Stimulated activated naive CD8-positive, alpha-beta T cell treated with anti-CD3 and anti-CD28 coated beads, Interleukin-15, amount 100 ng/mL, for 72 hours (primary cell): Measurements from ENCODE around the gene SYT9.

Experiments used
- ATAC-seq: fragments of 150-1000 bp; cut with Tn5 transposase; 2 replicates; pipeline ENCODE4 v1.10.0; 2021; ENCODE audit warnings: mild to moderate bottlenecking, moderate library complexity
- DNase-seq, 2 donors: peaks; one replicate each; pipeline ENCODE4 v3.0.0; 2021 to 2022
- H3K27ac Mint-ChIP-seq, 2 donors: one replicate each; pipeline ENCODE4 v1.8.0; 2022; ENCODE audit warnings: mild to moderate bottlenecking in 2 of 2, mixed read lengths in 2 of 2, moderate library complexity in 2 of 2
- H3K27me3 Mint-ChIP-seq: one replicate; pipeline ENCODE4 v1.8.0; 2022; ENCODE audit warnings: mixed read lengths
- H3K4me1 Mint-ChIP-seq: one replicate; pipeline ENCODE4 v1.8.0; 2022; ENCODE audit warnings: mild to moderate bottlenecking, mixed read lengths
- H3K4me3 Mint-ChIP-seq, 2 donors: one replicate each; pipeline ENCODE4 v1.8.0; 2022; ENCODE audit warnings: mild to moderate bottlenecking in 2 of 2, mixed read lengths in 2 of 2, moderate library complexity in 1 of 2
- H3K9me3 Mint-ChIP-seq, 2 donors: one replicate each; pipeline ENCODE4 v1.8.0; 2022; ENCODE audit warnings: mixed read lengths in 2 of 2

SYT9 gene

DNA sequence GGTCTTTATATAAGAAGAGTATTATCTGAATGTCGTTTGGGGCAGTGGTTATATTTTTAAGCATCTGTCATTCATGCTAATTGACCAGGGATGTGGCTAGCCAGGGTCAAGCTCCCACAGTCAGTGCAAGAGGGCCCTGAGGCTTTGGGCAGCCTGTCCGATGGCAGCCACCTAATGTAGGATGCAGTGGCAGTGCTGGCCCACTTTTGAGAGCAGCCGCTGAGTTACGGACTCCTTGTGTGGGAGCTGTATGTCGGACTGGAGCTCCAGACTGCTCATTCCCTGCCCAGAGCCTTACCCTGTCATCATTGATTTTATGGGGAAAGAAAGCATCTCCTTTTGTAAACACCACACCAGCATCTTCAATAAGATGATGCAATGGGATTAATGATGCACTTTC lies 99.5 kb downstream of the SYT9 start:
- no peaks in the 10 kb centered on the region for H3K4me1 Mint-ChIP-seq
- ATAC-seq (no peak), DNase-seq (no peak)
- H3K4me3 Mint-ChIP-seq, result no peak overlapping the region
- H3K27me3 Mint-ChIP-seq, result peaks cover 8% of the 10 kb centered on the region
- H3K9me3 Mint-ChIP-seq, result no peaks in the 10 kb centered on the region
- H3K27ac Mint-ChIP-seq, result no peak overlapping the region

DNA sequence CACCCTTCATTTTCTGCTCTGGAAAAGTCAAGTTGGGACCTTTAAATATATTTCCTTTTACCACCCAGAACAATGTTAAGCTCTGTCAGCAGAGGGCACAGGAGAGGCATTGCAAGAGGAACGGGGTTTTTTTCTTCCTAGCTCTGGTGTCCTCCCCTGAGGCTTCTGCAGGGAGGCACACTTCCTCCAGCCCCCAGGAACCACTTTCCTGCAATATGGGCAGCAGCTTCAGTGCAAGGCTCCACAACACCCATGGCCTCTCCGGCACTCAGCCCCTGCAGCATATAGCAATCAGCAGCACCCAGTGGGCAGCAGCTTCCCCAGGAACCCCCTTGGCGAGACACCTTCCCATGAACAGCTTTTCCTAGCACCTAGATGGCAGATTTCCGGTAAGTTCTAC lies 101.4 kb downstream of the SYT9 start:
- DNase-seq (no peak), ATAC-seq (no peak)
- Mint-ChIP-seq H3K27me3 (peaks cover 8% of the 10 kb centered on the region), H3K4me3 (no peak overlapping the region), H3K4me1 (no peaks in the 10 kb centered on the region), H3K27ac (no peak overlapping the region), H3K9me3 (no peaks in the 10 kb centered on the region)

DNA sequence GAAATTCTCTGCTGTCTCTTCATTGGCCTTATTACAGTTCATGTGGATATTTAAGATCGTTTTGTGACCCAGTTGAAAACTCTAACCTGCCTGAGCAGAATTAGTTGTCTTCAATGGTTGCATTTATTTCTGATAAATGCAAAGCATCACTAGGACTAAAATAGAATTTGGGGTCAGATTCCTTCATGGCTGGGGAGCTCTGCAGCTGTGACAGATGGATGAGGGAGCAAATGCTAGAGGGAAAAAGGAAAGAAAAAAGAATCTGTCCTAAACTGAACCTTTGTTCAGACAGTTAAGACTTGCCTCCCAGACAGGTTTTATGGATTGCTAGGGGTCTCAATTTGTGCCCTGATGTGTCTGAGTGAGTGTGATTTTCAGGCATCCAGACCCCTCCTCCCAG lies 113.0 kb downstream of the SYT9 start:
- Mint-ChIP-seq H3K4me1 (no peaks in the 10 kb centered on the region), H3K27ac (no peak overlapping the region), H3K27me3 (no peaks in the 10 kb centered on the region), H3K4me3 (no peak overlapping the region), H3K9me3 (no peaks in the 10 kb centered on the region)
- ATAC-seq (no peak), DNase-seq (no peak)

DNA sequence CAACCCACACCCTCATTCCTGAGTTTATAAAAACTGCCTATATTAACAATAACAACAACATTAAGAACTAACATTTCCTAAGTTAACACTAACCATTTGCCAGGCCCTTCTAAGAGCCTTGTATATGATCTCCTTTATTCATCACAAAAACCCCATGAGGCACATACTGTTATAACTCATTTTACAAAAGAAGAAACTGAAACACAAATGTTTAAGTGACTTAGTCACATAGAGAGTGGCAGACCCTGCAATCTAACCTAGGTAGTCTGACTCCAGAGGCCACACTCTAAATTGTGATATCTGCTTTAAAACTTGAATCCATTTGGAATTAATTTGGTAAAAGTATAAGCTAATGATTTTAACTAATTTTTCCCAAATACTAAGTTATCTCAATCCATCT lies 116.1 kb downstream of the SYT9 start:
- DNase-seq (no peak), ATAC-seq (no peak)
- H3K27me3 Mint-ChIP-seq, result no peaks in the 10 kb centered on the region
- H3K4me3 Mint-ChIP-seq, result no peak overlapping the region
- no peaks in the 10 kb centered on the region for H3K9me3 Mint-ChIP-seq
- H3K4me1 Mint-ChIP-seq, result no peaks in the 10 kb centered on the region
- no peak overlapping the region for H3K27ac Mint-ChIP-seq

DNA sequence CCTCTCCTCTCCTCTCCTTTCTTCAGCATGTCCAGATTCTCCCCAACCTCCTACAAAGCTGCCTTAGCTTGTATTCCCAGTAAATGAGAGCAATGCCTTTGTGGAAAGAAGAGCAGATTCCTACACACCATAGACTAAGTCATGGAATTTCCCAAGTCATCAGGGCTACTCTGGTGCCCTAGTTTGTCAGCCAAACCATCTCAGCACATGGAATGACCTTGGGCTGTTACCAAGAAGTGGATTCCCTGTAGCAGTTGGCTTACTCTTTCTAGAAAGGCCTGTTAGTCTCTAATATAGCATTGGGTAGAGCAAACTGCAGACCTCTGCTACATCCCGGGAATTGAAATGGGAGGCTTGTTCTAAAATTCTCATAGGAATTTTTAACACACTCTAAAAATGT lies 124.7 kb downstream of the SYT9 start:
- no peak for DNase-seq
- Mint-ChIP-seq H3K4me1 (no peaks in the 10 kb centered on the region), H3K9me3 (no peaks in the 10 kb centered on the region), H3K4me3 (no peak overlapping the region), H3K27me3 (peaks cover 38% of the 10 kb centered on the region), H3K27ac (no peak overlapping the region)
- no peak for ATAC-seq

DNA sequence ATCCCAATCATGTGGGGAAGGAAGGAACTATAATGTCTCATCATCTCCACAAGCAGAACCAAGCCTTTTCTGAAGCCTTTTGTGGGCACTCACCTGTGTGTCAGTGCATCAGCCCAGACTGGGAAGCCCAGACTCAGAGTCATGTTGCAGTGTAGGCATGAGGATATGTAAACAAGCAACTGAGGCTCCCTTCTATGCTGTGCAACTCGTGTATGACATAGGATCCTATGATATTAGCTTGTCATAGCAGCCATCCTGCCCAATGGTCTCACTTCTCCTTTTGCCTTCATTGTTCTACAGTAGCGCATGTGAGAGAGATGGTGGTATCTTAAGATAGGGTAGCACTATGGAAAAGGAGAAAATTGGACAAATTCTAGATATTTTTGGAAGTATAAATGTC lies 130.2 kb downstream of the SYT9 start:
- Mint-ChIP-seq H3K27me3 (peaks cover 11% of the 10 kb centered on the region), H3K4me1 (no peaks in the 10 kb centered on the region), H3K27ac (no peak overlapping the region), H3K4me3 (no peak overlapping the region), H3K9me3 (no peaks in the 10 kb centered on the region)
- ATAC-seq, result no peak
- DNase-seq, result no peak

DNA sequence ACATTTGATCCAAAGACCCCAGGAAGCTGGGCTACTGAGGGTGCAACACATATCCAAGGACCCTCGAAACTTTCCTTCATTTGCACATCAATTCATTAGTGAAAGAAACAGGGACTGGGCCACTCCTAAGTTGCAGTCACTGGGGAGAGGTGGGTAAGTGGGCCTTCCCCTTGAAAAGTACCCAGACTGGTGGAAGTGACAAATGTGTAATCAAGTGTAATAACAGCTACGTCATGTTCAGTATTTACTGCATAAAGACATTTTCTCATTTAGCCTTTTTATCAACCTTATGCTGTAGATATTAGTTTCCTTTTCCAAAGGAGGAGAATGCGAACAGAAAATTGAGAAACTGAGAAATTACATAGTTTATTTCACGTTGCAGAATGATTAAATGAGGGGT lies 131.7 kb downstream of the SYT9 start:
- Mint-ChIP-seq H3K27me3 (no peaks in the 10 kb centered on the region), H3K4me1 (no peaks in the 10 kb centered on the region), H3K27ac (no peak overlapping the region), H3K4me3 (no peak overlapping the region), H3K9me3 (no peaks in the 10 kb centered on the region)
- ATAC-seq (no peak), DNase-seq (no peak)

DNA sequence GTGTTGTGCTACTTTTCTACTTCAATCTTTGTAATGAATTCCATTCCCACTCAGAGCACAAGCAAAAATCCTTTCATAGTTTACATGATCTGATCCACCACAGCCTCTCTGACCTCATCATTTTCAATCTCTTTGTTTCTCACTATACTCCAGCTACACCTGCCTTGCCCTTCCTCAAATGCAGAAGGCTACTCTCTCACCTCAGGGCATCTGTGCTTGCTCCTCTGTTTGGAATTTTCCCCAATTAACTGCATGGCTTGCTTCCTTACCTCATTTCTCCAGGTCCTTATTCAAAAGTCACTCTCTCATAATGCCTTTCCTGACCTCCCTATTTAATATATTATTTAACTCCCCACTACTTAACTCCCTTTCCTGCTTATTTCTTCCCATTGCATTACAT lies 133.0 kb downstream of the SYT9 start:
- no peak for DNase-seq

DNA sequence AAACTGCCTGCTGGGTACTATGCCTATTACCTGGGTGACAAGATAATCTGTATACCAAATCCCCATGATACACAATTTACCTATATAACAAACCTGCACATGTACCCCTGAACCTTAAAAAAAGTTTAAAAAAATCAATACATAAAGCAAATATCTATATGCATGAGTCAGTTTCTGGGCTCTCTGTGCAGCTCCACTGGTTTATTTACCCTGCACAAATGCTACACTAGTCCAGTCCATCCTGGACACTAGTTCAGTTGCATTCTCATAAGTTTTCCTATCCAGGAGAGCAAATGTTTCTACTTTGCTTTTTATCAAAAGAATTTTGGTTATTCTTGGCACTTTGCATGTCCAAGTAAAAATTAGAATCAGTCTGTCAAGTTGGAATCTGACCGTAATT lies 133.8 kb downstream of the SYT9 start:
- no peak for DNase-seq
- Mint-ChIP-seq H3K9me3 (no peaks in the 10 kb centered on the region), H3K4me1 (no peaks in the 10 kb centered on the region), H3K27me3 (no peaks in the 10 kb centered on the region), H3K27ac (no peak overlapping the region), H3K4me3 (no peak overlapping the region)
- no peak for ATAC-seq

More for the DNA sequence above, 133.0 kb downstream of the SYT9 start:
- Mint-ChIP-seq H3K27me3 (no peaks in the 10 kb centered on the region), H3K27ac (no peak overlapping the region), H3K9me3 (no peaks in the 10 kb centered on the region), H3K4me1 (no peaks in the 10 kb centered on the region), H3K4me3 (no peak overlapping the region)
- no peak for ATAC-seq

DNA sequence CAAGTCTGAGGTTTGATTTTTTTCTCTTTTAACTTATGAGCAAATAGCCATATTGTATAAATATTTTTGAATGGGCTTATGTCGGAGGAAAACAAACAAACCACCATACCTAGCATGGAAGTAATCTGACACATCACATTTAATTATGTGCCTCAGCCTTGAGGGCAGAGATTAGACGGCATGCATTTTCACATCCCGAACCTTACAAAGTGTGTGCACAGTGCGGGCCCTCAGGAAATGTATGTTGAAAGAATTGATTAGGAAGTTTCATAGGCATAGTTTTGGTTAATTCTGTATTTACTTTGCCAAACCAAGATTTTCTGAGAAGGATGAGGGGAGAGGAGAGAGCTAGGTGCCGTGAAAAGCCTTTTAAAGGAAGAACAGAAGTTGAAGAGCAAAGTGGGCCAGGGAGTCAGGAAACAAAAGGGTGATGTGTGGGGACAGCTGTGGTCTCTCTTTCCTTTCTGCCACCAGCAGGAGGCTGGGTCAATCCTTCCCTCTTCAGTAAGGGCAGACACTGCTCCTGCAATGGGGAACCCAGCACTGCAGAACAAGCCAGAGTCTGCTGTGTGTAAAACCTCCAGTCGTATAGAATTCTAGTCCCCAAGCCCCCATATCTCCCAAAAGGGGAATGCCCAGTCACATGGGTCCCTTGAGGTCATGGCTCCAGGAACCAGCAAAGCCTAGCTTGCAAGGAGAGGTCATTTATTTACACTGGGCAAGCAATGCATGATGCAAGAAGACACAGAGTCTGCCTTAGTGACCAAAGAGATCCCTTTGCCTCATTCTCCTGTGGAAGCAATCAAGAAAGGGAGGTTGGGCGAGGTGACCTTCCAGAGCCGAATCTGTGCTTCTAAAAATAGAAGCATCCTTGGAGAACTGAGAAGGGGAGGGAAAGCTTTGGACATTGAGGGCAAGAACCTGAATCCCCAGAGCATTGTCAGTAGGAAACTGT lies 162.5 kb downstream of the SYT9 start:
- ATAC-seq (no peak), DNase-seq (no peak)
- Mint-ChIP-seq H3K9me3 (peaks cover 6 to 17% of the 10 kb centered on the region in 2 donors), H3K4me3 (no peak overlapping the region), H3K27ac (no peak overlapping the region), H3K27me3 (peaks cover 20% of the 10 kb centered on the region), H3K4me1 (no peaks in the 10 kb centered on the region)

DNA sequence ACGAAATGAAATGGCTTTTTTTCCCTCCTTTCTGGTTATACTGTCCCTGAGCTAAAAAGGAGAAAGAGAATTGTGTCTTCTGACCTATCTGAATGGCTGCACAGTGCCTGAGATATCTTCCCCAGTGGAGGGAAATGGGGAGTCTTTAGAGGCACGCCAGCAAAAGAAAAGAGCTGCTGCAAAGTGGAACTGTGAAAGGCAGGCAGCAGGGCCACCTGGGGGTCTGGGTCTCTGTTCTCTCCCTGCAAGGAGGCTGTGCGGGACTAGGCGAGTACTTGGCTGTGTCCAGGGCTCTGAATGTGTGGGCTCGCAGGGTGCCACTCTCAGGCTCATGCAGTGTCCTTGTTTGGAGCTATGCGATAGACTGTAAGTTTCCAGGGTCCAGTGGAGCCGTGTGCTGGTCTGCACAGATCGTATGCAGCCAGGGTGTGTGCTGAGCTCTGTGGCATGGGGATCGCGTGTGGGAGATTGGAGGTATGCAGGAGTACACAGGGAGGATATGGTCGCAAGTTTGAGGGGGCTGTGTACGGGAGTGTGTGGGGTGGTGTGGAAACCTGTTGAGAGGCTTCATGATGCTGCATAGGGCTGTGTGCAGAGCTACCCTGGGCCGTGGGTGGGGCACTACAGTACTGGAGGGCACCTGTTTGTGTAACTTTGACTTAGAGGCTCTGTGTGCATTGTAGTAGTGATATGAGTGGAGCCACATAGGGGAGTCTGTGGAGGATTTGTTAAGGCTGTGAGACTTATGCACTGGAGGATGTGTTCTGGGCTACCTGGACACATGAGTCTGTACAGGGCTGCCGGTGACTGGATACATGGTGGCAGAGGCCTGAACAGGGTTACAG lies 163.5 kb downstream of the SYT9 start:
- H3K27me3 Mint-ChIP-seq, result peaks cover 17% of the 10 kb centered on the region
- ATAC-seq, result no peak
- DNase-seq, result no peak
- H3K27ac Mint-ChIP-seq, result peak overlapping the region in 1 of 2 donors; percentile 14
- H3K4me1 Mint-ChIP-seq, result no peaks in the 10 kb centered on the region
- H3K9me3 Mint-ChIP-seq, result peaks cover 6 to 17% of the 10 kb centered on the region in 2 donors
- H3K4me3 Mint-ChIP-seq, result no peak overlapping the region

DNA sequence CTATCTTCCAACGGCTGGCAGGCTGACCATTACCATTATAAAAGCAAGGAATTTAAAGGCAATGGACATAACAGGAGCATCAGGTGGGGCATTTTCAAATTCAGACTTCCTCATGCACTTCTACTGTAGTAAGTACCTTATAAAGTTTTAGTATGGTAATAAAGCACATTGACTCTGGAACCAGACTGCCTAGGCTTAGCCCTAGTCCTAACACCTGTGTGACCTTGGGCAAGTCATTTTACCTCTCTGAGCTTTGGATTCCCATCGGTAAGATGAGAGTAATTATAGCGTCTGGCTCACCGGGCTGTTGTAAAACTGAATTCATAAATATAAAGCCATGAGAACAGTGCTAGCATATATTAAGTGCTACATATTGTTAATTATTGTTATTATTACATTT lies 164.4 kb downstream of the SYT9 start:
- Mint-ChIP-seq H3K4me3 (no peak overlapping the region), H3K9me3 (peaks cover 4 to 14% of the 10 kb centered on the region in 2 donors)
- ATAC-seq, result no peak

DNA sequence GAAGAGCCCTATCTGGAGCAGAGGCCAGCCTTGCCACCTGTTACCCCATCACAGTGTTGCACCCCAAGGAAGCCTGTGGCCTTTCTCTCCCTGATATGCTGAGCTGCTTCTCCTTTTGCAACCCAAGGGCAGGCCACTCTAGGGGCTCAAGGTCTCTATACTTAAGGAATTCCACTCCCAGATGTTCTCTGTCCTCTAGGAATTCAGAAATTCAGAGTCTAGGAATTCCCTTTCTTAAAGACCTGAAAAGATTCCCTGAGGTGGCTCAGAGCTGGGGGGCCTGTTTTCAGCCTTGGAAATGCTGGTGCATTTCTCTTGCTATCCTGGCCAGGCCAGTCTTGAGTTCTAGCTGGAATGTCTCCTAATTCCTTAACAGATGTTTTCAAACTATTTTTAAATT lies 165.6 kb downstream of the SYT9 start:
- Mint-ChIP-seq H3K27me3 (peaks cover 6% of the 10 kb centered on the region), H3K9me3 (peaks cover 0 to 7% of the 10 kb centered on the region in 2 donors), H3K27ac (no peak overlapping the region), H3K4me3 (no peak overlapping the region), H3K4me1 (peaks cover 2% of the 10 kb centered on the region)
- ATAC-seq (no peak), DNase-seq (no peak)

More for the DNA sequence above, 164.4 kb downstream of the SYT9 start:
- peaks cover 13% of the 10 kb centered on the region for H3K27me3 Mint-ChIP-seq
- no peak overlapping the region for H3K27ac Mint-ChIP-seq
- no peak for DNase-seq
- H3K4me1 Mint-ChIP-seq, result no peaks in the 10 kb centered on the region

DNA sequence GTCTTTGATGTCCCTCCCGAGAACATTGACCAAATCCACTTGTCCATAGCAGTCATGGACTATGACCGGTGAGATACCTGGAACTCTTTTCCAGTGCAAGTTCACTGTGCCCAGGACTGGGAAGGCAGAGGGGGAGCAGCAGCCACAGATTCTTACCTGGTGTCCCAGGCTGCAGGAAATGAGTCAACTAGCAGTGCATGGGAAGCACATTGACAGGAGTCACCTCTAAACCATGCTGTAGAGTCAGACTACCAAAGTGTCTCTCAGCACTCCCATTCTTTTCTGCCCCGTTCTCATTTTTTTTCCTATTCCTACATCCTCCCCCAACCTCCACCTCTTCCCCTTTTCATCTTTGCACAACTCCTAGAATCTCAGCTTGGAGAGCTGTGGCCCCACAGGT lies 166.4 kb downstream of the SYT9 start:
- ATAC-seq (no peak), DNase-seq (no peak)
- Mint-ChIP-seq H3K4me1 (peaks cover 9% of the 10 kb centered on the region), H3K27me3 (no peaks in the 10 kb centered on the region), H3K9me3 (no peaks in the 10 kb centered on the region), H3K27ac (no peak overlapping the region), H3K4me3 (no peak overlapping the region)

DNA sequence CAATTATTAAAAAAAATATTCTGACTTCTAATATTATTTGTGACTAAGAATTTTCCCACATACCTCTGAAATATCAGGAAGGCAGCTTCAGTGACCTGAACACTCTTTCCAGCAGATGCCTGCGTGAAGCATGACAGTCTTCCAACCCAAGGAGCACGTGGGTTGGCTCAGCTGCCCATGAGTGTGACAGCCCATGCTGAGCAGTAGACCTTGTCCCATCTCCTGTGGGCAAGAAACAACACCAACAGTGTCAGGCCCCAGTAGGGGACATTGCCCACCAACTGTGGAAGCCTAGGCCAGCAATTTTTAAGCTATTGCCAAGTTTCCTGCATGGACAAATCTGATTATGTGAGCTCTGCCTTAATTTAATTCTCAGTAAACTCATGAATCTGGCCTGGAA lies 167.2 kb downstream of the SYT9 start:
- H3K4me3 Mint-ChIP-seq, result no peak overlapping the region
- H3K9me3 Mint-ChIP-seq, result no peaks in the 10 kb centered on the region
- H3K27ac Mint-ChIP-seq, result no peak overlapping the region
- ATAC-seq (no peak), DNase-seq (no peak)
- H3K27me3 Mint-ChIP-seq, result no peaks in the 10 kb centered on the region
- peaks cover 14% of the 10 kb centered on the region for H3K4me1 Mint-ChIP-seq

DNA sequence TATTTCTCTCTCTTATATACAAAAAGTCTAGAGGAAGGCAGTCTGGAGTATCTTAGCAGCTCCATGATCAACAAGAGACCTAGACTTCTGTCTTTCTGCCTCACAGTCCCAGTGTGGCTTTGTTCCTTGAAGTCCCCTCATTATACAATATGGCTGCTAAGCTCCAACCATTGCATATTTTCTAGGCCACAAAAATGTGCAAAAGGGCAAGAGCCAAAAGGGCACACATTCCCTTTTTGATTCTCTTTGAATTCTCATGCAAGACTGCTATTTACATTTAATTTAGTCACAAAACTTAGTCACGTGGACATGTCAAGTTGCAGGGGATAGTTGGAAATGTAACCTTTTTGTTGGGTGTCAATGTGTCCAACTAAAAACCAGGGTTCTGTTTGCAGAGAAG lies 169.4 kb downstream of the SYT9 start:
- Mint-ChIP-seq H3K9me3 (no peaks in the 10 kb centered on the region), H3K27ac (no peak overlapping the region), H3K4me1 (peaks cover 14% of the 10 kb centered on the region), H3K4me3 (no peak overlapping the region), H3K27me3 (no peaks in the 10 kb centered on the region)
- ATAC-seq, result no peak
- no peak for DNase-seq
